Head of caudate nucleus (tissue), 42 donors: ENCODE data around the gene ZNF169.
"Not testable (repeated sequence)": the region's sequence is repeated elsewhere in the genome, so short reads cannot be mapped to it uniquely, and the experiment has no call there.

Source experiments
- DNase-seq, 42 donors: peaks; one replicate each; pipeline versions ENCODE4 v3.0.0 to v3.0.0-alpha.2; 2020 to 2021; ENCODE audit warnings: mixed read lengths in 7 of 42
- intact Hi-C: fragments of 100-400 bp; cut with DNase I; formaldehyde crosslinking; loops from one replicate; pipeline ENCODE4 v1.15.0; 2022

Gene ZNF169

GRCh38 chr9:94280409-94280989 is 21.4 kb downstream of the ZNF169 start:
- no peak for DNase-seq
- intact Hi-C loops, result no loop called here

DNA sequence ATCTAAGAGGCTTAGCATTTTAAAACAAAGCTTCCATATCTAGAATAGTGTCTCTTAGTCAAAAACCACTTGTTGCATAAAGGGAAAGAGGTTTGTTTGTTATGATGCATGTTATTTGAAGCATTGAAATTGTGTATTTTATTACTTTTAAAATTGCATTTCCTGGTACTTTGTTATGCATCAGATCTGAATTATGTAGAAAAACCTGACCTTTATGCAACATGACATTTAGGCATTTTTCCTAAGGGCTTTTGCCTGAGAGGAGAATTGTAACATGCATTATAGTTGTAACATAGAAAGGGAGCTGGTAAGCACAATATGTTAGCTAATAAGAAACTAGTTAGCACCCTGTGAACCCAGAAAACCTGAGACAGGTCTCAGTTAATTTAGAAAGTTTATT is 22.0 kb downstream of the ZNF169 start:
- DNase-seq, result no peak
- intact Hi-C loops, result no loop called here

DNA sequence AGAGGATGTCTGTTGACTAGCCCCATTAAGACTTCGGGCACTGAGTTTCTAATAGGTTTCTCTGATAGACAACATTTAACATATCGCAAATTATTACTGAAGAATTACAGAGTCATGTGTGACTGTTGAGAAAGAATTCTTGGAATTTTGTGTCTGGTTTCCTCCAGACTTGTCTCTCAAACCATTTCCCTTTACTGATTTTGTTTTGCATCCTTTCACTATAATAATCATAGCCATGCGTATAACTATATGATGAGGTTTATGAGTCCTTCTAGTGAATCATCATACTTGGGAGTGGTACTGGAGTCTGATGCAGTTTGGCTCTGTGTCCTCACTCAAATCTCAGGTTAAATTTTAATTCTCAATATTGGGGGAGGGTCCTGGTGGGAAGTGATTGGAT is 27.0 kb downstream of the ZNF169 start:
- DNase-seq, result no peak
- intact Hi-C loops, result no loop called here

GRCh38 chr9:94287877-94288513 is 28.9 kb downstream of the ZNF169 start:
- DNase-seq, result no peak
- intact Hi-C loops, result no loop called here

GRCh38 chr9:94289691-94290090 is 30.6 kb downstream of the ZNF169 start:
- intact Hi-C loops, result no loop called here
- no peak for DNase-seq

- intact Hi-C loops, result no loop called here
- no peak for DNase-seq
Measured at GRCh38 chr9:94298949-94299599, 40.0 kb downstream of the ZNF169 start.

- intact Hi-C loops, result no loop called here
- no peak for DNase-seq
Measured at GRCh38 chr9:94300470-94301301, 41.6 kb downstream of the ZNF169 start.

GRCh38 chr9:94301583-94301982 is 42.5 kb downstream of the ZNF169 start:
- DNase-seq, result no peak
- intact Hi-C loops, result no loop called here

DNA sequence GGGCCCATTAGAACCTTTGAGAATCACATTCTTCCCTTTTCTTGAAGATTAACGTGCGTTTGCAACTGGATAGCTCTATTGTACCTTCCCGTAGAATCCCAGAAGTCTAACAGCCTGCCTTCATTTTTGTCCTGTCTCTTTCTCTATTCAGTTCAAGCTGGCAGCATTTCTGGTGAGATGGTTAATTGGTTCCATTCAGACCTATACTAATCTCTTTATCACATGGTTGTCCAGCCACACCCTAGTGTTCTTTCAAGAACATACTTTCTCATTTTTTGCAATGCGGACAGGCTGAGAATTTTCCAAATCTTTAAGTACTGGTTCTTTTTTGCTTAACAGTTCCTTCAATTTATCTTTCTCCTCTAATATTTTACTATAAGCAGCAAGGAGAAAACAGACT is 43.3 kb downstream of the ZNF169 start:
- no peak for DNase-seq
- intact Hi-C loops, result no loop called here

DNA sequence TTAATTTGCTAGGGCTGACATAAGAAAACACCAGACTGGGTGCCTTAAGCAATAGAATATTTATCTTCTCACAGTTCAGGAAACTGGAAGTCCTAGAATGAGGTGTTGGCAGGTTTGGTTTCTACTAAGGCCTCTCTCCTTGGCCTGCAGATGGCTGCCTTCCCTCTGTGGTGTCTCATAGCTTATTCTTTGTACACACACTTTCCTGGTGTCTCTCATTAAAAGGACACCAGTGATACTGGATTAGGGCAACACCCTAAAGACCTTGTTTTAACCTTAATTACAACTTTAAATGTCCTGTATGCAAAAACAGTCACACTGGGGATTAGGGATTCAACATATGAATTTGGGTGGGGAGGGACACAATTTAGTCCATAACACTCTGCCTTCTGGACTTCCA is 44.2 kb downstream of the ZNF169 start:
- intact Hi-C loops, result no loop called here
- DNase-seq, result no peak

GRCh38 chr9:94315034-94315984 is 56.2 kb downstream of the ZNF169 start:
- intact Hi-C loops, DNase-seq: not testable (repeated sequence)

DNA sequence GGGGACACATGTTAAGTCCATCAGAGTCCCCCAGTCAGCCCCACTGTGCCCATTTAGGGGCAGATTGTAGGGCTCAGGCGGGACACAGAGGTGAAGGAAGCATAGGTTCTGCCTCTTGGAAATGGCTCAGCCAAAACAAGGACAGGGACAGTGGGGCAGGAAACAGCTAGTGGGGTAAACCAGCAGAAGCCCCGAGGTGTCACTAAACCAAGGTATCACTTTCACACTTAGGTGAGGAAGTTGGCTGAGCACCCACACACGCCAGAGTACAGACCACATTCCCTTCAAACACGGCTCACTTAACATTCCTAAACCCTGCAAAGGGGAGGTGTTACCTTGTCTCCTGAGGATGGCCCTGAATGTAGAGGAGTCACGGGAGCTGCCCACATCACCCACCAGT is 57.1 kb downstream of the ZNF169 start:
- DNase-seq, intact Hi-C loops: not testable (repeated sequence)

GRCh38 chr9:94317949-94318657 is 59.0 kb downstream of the ZNF169 start:
- DNase-seq, intact Hi-C loops: not testable (repeated sequence)

GRCh38 chr9:94322342-94322940 is 63.3 kb downstream of the ZNF169 start:
- intact Hi-C loops, DNase-seq: not testable (repeated sequence)

DNA sequence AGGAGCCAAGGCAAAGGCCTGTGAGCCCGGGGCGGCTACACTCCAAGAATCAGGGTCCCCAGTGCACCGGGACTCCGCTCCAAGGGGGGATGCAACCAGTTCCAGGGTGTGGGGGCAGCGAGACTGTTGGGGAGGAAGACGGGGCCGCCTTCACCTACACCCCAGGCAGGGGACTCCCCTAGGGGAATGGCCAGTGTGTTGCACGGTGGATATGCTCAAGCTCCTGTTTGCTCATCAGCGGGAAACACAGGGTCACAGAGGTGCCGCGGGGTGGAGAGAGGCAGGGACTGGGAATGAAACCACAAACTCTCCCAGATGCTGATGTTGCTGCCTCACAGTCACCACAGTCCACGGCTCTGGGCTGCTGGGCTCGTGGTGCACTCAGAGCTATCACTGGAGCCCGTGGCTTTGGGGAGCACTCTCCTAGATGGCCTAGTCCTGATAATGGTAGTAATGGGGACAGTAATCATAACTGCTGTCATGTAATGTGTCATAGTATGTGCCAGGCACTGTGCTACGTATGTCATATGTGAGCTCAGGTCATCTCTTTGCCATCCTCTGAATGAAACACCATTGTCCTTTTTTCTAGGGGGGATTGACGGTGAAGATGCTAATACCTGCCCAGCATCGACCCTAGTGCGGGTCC is 64.2 kb downstream of the ZNF169 start:
- DNase-seq, intact Hi-C loops: not testable (repeated sequence)

GRCh38 chr9:94325583-94325982 is 66.5 kb downstream of the ZNF169 start:
- intact Hi-C loops, DNase-seq: not testable (repeated sequence)

GRCh38 chr9:94328544-94328943 is 69.4 kb downstream of the ZNF169 start, which contains the start of gene NUTM2F:
Gene NUTM2F, minus strand, starts transcription at chr9:94328644. Its CDS starts 21 bp downstream, at chr9:94328623.
- intact Hi-C loops, DNase-seq: not testable (repeated sequence)
